Upper lobe of left lung (tissue), 4 donors: ENCODE results near the gene DCLK1.

Experiments used
- CTCF ChIP-seq, 6 experiments: fragments of 450-650 bp in 4 of 6; fragments of 200-600 bp in 2 of 6; sonication (generic) in 2 of 6; IDR thresholded peaks; one replicate each; pipeline ENCODE4 v1.5.1; 2016 to 2019; ENCODE audit warnings: antibody characterized with exemption in 6 of 6
- EP300 ChIP-seq, 4 donors: sonication (generic); formaldehyde crosslinking; IDR thresholded peaks; one replicate each; pipeline ENCODE4 v1.5.1; 2017; ENCODE audit warnings: antibody characterized with exemption in 4 of 4, control low read depth in 2 of 4
- POLR2A ChIP-seq, 4 donors: fragments of 450-650 bp; IDR thresholded peaks; one replicate each; pipeline ENCODE4 v1.5.1; 2016 to 2017; ENCODE audit warnings: antibody characterized with exemption in 4 of 4, mild to moderate bottlenecking in 2 of 4
- POLR2AphosphoS5 ChIP-seq, 2 donors: sonication (generic); formaldehyde crosslinking; IDR thresholded peaks; one replicate each; pipeline ENCODE4 v1.5.1; 2017; ENCODE audit warnings: antibody characterized with exemption in 2 of 2

GRCh38 chr13:35894636-35895035 is 236.5 kb downstream of the DCLK1 start:
- TF ChIP-seq POLR2A (IDR thresholded peaks at IDR 0.05) (no peak), CTCF (IDR thresholded peaks at IDR 0.05) (no peak), POLR2AphosphoS5 (IDR thresholded peaks at IDR 0.05) (no peak), EP300 (IDR thresholded peaks at IDR 0.05) (no peak)
